CD4-positive, alpha-beta T cell treated with Interleukin-4 for 4 hours (primary cell): ENCODE data around the gene CCND1.

Source experiments
- DNase-seq: peaks from one replicate; pipeline ENCODE4 v3.0.0-alpha.2; 2020

CCND1 gene

DNA sequence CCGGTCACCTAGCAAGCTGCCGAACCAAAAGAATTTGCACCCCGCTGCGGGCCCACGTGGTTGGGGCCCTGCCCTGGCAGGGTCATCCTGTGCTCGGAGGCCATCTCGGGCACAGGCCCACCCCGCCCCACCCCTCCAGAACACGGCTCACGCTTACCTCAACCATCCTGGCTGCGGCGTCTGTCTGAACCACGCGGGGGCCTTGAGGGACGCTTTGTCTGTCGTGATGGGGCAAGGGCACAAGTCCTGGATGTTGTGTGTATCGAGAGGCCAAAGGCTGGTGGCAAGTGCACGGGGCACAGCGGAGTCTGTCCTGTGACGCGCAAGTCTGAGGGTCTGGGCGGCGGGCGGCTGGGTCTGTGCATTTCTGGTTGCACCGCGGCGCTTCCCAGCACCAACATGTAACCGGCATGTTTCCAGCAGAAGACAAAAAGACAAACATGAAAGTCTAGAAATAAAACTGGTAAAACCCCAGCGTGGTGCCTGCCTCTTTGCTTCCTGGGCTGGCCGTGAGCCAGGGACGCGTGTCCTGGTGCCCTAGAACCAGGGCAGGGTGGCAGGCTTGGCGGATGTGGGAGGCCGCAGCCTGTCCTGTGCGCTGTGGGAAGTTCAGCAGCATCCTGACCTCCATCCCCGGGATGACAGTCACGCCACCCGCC lies 13.2 kb downstream of the CCND1 start:
- DNase-seq = no peak

DNA sequence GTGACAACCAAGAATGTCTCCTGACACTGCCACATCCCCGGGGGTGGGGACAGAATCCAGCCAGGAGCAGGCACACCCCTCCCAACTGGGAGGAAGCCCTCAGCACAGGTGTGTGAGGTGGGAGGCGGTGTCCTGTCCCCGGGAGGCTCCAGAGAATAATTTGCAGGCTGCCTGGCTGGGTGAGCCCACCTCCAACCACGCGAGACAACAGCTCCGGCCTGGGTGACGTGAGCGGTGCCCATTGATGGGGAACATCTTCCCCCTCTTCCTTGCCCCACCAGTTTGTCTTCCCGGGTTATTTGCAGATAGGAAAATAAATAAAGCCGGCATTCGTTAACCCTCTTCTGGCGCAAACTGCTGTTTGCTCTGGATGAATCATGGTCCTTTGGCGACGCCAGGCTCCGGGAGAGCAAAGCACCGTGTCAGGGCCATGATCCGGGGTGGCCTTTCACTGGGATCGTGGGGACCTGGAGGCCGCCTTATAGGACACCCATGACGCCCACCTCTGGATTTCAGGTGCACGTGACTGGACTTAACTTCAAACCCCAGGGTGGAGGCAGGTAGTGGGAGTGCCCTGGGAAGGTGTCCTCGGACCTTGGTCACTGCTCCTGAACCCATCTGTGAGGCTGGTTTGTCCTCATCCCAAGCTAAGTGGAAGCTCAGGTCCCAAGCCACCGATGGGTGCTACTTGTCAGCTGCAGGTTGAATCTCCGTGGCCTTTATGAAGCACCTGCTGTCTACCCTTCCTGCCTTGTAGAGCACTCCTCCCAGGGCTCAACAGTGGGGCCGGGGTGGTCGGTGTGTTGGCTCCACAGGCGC lies 13.9 kb downstream of the CCND1 start:
- DNase-seq = no peak

DNA sequence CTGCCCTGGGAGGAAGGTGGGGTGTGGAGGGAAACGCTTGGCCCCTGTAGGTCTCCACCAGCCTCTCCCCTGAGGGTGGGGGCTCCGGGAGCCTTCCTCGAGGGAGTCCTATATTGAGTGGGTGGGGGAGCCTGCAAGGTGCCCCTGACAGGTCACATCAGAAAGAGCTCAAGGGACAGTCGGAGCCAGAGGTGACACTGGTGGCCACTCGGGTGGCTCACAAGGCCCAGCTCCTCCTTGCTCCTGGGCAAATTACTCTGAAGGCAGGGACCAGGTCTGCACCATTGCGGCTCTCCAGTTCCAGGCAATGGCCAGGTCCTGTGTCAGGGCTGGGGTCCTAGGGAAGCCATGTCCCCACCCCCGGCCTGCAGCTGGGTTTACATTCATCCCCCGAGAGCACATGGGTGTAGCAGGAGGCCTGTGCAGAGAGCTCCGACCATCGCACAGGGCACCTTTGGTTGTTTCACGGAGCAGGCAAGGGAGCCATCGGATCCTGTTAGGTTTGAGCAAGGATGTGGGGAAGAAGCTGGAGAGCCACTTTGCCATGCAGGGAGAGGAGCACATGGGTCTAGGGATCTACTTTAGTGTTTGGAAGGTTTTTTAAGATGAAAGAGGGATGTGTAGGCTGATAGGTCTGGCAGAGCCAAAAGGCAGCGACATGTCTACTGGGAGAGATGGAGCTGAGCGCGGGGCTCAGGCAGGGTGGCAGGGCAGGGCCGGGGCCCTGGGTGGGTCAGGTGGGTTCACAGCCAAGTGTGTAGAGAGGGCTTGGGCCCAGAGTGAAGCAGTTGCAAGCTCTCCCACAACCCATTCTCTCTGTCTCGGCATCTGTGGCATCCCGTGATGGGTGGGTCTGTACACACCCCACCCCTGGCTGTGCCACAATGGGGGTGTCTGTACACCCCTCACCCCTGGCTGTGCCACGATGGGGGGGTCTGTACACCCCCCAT lies 14.8 kb downstream of the CCND1 start:
- DNase-seq = no peak

DNA sequence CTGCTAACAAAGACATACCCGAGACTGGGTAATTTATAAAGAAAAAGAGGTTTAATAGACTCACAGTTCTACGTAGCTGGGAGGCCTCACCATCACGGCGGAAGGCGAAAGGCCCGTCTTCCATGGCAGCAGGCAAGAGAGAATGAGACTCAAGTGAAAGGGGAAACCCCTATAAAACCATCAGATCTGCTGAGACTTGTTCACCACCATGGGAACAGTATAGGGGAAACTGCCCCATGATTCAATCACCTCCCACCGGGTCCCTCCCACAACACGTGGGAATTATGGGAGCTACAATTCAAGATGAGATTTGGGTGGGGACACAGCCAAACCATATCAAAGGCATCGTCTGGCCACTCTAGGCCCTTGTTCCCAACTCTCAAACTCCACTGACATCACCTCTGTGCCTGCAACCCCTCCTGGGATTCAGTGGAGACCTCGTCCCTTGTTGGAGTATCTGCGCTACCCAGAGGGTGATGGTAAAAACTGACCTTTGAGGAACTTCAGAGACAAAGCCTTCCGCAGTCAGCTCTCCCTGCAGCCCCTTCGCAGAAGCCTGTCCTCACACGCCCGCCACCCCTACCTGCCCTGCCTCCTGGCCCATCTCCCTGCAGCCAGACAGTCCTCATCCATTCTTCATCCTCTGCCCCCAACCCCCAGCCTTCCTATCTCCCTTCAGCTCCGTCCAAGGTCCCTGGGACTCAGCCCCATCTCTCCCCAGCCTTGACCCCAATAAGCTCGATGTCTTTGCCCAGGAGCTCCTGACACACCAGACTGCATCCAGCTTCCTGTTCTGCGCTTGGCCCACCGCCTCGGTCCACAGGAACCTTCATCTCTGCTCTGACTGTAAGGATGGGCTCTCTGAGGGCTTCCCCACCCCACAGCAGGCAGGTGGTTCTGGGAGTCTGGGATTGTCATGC lies 15.8 kb downstream of the CCND1 start:
- no peak for DNase-seq

DNA sequence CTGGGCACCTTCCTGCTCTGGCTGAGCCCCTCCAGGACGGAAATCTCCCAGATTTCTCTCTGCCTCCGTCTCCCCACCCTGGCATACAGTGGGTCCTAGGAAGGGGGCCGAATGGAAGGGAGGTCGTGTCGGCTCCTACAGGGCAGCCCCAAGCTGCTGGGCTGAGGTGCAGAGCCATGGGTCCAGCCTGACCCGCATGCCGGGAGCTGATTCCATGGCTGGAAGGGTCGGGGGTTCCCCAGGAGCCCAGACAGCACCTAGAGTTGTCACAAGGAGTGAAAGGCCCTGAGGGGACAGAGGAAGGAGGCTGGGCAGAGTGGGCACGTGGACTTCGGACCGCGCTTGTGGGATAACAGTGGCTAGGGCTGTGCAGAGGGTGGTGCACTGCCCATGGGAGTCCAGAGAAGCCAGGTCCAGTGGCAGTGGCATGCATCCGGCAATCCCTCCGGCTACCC lies 16.5 kb downstream of the CCND1 start:
- no peak for DNase-seq

DNA sequence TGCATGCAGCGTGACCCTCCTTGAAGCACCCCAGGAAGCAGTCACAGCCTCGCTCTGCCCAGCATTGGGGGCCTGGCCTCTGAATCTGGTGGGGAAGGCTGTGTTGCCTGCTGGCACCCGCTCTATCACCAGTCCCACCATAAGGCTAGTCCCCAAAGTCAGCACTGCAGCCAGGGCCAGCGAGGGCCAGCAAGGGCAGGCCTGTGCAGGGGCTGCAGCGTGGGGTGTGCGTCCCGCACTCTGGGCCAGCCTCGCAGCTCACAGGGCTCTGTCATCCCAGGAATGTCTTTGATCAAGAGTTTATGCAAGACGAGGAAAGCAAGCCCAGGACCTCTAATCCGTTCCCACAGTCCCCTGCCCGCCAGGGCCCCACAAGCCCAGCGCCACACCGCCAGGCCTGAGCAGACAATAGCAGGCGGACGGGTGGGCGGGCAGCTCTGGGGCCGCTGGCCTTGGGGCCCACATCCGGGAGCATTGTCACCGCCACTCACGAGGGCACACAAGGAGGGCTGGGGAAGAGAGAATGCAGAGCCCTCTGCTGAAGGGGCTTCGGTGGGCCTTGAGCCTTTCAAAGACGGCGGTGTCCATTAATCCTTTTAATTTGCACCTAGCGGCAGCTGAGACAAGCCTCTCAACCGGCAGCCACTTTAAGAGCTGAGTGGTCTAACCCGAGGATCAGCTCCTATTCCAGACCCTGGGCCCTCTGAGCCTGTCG lies 17.1 kb downstream of the CCND1 start:
- DNase-seq = no peak

DNA sequence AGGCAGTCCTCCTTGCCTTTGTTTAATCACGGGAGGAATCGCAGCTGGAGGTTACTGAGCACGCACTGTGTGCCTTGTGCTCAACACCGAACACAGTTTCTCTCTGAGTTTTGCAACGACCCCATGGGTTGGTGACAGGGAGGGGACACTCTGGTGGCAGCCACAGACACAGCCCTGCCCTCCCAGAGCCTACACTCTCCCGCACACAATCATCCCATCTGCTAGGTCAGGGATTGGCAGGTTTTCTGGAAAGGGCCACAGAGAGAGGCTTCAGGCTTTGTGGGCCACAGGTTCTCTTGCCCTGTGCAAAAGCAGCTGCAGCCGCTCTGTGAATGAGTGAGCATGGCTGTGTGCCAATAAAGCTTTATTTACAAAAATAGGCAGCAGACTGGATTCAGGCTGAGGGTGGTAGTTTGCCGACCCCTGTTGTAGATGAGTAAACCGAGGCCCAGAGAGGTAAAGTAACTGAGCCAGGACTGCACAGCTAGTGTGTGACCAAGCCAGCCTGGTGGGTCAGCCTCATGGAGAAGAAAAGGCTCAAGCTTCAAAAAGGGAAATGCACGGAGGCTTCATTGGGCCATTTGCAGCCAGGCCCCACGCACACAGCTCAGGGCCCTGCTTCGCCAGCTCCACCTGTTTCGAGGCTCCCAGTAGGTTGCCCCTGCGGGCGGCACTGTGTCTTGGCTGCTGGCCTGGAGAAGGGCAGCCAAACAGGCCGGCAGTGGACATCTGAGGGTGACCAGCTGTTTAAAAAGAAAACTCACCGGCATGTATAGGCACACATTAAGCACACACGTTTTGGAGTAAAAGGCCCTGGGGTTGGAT lies 17.9 kb downstream of the CCND1 start:
- no peak for DNase-seq

DNA sequence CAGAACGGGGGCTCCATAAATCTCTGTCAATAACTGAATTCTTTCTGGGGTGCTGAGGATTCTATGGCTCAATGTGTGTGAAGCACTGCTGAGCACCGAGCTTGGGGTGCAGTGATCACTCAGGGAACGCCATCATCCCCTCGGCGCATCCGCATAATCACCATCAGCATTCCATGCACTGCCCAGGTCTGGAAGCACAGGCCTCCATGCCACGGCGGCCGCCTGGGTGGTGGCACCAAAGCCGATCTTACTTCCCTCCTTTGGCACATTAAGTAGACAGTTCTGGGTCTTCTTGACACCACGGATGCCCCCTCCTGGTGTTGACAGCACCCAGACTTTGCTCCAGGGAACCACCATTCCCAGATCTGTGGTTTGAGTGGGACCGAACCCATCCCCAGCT lies 18.6 kb downstream of the CCND1 start:
- DNase-seq = no peak

DNA sequence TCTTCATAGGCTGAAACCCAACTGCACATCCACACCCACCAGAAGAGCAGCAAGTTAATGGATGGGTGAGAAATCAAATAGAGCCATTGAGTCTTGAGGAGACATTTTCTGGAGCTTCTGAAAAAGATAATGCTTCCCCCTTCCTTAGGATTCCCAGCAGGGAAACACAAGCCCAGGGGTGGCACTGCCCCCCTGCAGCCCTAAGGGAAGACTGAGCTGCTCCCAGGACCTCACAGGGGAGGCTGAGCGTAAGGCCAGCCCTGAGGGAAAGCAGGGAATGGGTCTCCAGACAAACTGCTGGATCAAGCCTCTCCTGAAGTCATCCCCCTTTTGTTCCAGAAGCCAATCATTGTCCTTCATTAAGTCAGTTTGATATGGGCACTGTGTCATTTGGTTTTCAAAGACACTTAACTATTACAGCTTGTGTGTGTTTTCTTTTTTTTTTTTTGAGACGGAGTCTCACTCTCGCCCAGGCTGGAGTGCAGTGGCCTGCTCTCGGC lies 19.1 kb downstream of the CCND1 start:
- DNase-seq = no peak

DNA sequence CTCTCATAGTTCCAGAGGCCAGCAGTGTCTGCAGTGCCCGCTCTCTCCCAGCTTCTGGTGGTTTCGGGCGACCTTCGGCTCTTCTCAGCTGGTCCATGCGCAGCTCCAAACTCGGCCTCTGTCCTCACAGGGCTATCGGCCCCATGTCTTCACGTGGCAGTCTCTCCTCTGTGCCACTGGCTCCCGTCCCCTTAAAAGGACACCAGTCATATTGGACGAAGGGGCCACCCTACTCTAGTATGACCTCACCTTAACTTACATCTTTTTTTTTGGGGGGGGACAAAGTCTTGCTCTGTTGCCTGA lies 20.4 kb downstream of the CCND1 start:
- no peak for DNase-seq

DNA sequence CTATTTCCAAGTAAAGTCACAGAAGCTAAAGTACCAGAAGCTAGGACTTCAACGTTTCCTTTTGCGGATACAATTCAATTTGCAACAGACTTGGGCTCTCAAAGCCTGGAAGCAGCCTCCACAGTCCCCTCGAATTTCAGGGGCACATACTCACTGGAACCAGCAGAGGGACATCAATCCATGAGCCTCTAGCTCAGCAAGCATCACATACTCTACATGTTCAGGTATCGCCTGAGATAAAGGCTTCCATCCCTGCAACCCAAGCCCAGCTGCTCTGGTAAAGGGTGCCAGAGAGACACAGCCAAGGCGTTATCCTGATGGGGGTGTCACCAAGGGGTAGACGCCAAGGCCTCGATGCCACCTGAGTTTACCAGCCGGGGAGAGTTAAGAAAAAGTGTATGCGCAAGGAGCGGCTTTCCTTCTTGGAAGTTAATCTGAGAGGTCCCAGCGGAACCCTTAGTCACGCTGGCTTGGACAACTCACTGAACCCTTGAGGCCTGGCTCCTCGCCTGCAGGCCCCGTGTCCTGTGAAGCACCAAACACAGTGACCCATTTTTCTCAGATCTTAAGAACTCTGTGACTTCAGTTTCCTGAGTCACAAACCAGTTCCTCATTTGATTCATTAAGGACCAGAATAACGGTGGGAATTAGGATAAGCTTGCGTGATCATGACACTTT lies 21.2 kb downstream of the CCND1 start:
- DNase-seq = no peak

DNA sequence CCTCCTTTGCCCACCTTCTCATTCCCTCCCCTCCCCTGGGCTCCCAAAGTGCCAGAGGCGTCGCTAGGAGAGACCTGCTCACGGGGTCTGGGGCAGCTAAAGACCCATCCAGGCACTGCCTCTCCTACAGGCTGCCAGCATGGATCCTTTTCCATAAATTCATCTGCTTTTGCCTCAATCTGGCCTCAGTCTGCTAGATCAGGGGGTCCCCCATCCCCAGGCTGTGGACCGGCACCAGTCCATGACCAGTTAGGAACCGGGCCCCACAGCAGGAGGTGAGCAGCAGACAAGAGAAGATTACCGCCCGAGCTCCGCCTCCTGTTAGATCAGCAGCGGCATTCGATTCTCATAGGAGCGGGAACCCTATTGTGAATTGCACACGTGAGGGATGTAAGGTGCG lies 21.9 kb downstream of the CCND1 start:
- no peak for DNase-seq

DNA sequence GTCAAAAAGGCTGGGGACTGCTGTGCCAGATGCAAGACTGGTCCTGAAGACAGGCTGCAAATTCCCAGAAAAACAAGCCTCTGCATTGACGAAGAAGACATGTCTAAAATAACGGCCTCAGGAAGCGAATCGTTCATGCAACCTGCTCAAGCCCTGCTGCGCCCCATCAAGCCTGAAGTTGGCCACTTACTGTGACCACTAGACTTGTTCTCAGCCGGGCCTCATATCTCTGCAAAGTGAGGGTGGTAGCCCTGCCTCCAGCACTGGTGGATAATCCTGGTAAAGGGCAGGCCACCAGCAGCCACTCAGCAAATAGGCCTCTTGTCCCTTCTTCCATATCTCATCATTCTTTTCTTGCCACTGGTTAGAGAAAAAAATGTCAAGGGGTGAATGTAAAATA lies 22.4 kb downstream of the CCND1 start:
- no peak for DNase-seq

DNA sequence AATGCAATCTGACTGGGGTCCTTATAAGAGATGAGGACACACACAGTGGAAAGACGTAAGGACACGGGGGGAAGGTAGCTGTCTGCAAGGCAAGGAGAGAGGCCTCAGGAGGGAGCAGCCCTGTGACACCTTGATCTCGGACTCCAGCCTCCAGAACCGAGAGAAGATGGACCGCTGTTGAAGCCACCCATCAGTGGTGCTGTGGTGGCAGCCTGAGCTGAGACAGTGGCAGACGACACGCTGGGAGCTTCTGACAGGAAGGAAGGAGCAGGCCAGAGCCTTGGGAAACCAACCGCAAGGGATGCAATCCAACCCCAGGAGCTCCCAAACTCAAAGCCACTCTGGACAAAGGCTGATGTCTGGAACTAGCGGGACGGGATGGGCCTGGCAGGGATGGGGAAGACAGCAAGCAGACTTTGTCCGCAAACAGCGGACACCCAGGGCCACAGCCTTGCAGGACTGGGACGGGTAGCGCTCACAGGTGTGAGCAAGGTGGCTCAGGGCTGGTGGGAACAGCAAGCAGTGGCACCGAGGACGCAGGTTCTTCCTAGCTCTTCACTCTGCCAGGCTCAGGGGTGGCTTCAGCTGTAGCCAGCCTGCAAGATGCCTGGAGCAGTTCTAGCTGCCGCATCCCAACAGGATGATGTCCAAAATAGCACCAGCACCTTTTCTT lies 23.3 kb downstream of the CCND1 start:
- DNase-seq = no peak

DNA sequence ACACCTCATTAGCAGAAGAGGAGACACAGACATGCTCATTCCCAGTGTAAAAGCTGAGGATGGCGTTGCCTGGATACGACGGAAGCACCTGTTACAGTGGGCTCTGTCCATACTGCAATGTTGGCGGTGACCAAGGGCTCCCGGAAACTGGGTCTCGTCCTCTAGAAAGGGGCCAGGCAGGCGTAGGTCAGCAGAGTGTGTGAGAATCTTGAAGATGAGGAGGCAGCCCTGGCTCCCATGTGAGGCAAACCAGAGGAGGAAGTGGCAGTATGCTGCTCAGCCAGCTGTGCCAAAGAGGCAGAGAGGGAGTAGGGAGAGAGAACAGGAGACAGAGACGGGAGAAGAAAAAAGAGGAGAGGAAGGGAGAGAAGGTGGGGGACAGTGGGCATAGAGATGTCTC lies 23.9 kb downstream of the CCND1 start:
- no peak for DNase-seq

DNA sequence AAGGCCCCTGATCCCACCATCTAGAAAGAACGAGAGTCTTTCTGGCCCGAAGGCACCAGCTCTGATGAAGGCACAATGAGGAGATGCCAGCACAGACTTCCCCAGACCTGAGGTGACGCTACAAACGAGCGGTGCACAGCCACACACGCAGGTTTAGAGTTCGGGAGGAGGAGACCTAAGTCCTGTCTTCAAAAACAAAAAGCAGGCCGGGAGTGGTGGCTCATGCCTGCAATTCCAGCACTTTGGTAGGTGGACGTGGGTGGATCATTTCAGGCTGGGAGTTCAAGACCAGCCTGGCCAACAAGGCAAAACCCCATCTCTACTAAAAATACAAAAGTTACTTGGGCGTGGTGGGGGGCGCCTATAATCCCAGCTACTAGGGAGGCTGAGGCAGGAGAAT lies 24.7 kb downstream of the CCND1 start:
- no peak for DNase-seq

DNA sequence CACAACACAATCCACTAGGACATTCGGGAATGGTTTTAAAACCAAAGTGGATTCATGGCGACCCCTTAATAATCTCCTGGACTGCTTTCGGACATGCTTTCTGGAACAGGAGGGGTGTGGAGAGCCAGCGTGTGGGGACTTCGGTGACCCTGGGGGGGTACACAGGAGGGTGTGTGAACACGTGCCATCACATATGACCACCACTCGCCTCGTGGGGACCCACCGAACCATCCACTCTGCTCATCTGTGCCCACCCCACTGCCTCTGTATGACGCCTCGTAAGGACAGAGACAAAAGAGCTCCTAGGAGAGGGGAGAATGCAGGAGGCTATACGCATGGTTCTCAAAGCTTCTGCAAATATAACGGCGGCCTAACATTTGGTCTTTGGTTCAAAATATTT lies 25.3 kb downstream of the CCND1 start:
- no peak for DNase-seq

DNA sequence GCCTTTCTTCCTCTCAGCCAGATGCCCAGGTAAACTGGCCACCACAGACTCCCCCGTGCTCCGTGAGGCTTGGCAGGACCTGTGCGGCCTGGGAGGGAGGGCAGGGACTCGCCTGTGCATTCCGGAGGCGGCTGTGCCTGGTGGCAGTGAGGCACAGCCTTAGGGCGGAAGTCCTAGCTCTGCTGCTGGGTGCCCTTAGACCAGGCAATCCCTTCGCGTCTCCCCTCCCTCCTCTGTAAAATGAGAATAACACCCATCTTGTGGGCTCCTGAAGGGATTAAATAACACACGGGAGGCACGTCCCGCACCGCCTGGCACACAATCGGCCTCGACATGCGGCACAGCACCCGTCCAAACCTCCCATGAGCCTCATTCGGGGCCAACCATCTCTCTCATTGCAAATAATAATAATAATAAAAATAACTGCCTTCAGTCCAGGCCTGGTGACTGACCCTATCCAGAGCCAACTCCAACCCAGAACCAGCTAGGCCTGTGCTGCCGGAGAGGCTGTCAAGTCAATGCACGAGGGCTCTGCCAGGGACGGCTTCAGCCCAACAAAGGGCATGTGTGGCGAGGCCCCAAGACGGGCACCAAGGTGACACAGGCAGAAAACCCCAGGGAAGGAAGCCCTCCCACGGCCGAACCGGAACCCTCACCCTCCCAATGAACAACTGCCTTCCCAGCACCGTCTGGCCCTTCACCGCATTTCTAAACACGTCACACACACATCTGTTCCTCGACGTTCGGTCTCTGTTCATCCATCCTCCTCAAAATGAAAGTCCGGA lies 26.0 kb downstream of the CCND1 start:
- DNase-seq = no peak
